NCI-H2081 treated with DMSO at 0.1 percent for 48 hours (cell line): ENCODE results near the gene DGAT2.
"Not testable (repeated sequence)": the region's sequence is repeated elsewhere in the genome, so short reads cannot be mapped to it uniquely, and the experiment has no call there.

Source experiments
- DNase-seq: peaks from one replicate; lab custom pipeline; 2025; lab: John Stamatoyannopoulos, UW

Gene DGAT2

DNA sequence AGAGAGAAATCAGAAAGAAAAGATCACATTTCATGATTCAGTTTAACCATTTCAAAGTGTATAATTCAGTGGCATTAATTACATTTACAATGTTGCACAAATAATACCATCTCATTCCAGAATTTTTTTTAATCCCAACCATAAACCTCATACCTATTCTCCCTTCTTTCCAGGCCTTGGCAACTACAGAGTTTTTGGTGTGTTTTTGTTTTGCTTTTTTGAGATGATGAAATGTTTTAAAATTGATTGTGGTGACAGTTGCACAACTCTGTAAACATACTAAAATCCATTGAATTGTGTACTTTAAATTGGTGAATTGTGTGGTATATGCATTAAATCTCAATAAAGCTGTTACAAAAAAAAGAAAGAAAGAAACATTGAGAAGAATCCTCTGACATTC is 13.6 kb upstream of the DGAT2 start:
- not testable (repeated sequence) for DNase-seq

DNA sequence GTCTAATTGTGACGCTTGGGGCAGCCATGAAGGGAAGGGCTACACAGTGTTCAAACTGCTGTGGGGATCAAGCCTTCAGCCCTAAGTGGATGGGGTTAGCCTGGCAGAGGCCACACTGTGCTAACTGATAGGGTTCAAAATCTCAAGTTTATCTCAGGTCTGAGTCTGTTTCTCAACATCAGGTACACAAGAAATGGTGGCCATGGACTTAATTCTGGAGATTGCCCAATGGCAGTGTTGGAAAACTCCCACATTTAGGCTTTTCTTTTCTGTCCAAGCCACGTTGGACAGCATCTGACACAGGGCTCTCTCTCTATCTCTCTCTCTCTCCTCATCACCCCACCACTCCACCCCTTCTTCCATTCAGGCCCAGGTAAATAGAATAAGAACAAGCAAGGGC is 10.9 kb upstream of the DGAT2 start:
- no peak for DNase-seq

DNA sequence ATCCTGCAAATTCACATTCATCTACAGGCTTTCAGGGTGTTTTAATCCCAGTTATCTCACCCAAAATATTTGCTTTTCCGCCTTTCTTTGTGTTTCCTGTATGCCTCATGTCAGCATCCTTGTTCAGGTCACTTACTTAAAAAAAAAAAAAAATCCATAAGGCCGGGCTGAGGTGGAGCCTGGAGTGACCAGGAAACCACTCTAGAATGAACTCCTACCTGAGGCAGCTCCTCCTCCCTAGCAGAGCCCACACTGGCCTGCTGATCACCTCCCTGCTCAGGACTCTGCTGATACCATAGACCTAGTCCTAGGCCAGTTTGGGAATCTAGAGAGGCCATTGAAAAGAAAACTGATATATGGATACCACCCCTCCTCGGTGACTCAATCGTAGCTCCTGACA is 8.7 kb upstream of the DGAT2 start:
- no peak for DNase-seq

DNA sequence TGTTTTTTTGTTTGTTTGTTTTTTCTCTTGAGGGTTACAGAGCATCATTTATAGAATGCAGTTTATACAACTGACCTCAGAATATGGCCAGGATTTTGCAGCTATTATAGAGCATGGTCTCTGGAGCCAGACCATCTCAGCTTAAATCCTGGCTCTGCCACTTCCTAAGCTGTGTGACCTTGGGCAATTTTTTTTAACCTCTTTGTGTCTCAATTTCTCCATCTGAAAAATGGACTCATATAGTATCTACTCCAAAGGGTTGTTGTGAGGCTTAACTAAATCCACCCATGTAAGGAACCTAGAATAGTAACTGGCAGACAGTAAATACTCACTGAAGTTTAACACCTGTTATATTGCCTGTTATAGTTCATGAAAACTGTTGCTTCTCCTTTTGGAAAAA is 8.3 kb upstream of the DGAT2 start:
- DNase-seq: no peak

DNA sequence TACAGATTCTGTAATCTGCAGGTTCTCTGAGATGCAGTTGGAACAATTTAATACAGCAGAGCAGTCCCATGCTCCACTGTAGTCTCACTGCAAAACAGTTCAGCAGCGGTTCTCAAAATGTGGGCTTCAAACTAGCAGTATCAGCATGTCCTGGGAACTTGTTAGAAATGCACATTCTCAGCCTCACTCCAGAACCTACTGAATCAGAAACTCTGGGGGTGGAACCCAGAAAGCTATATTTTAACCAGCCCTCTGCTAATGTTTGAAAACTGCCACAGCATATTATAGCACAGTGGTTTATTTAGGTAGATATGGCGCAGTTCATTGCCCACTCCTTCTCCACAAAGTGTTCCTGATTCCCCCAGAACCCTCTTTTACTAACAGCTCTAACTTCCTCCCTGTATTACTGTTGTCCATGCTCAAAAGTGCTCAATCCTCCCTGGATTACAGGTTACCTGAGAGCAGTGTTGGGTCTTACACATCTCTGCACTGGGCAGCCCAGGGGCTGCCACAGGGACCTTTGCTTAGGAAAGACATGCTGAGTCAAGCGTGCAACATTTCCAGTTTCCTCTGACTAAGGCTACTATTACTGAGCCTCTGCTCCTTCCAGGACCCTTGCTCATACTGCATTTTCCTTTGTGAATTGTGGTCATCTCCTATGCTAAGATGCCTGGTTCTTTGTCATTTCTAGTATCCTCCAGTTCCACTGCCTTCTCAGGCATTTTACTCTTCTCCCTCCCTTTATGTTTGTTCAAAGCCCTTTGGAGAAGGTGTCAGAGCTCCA is 7.7 kb upstream of the DGAT2 start:
- DNase-seq: no peak

DNA sequence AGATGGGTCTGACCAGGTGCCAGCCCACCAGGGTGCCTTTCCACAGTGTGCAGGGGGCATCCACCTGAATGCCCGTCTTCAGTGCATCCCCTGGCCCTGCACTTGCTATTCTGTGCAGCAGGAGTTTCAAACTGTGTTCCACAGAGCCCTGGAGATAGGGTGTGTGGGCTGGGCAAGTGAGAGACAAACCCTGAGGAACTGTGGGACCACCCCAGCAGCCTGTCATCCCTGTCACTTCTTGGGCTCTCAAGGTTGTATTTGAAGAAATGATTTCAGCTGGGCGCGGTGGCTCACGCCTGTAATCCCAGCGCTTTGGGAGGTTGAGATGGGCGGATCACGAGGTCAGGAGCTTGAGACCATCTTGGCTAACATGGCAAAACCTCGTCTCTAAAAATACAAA is 6.4 kb upstream of the DGAT2 start:
- no peak for DNase-seq

DNA sequence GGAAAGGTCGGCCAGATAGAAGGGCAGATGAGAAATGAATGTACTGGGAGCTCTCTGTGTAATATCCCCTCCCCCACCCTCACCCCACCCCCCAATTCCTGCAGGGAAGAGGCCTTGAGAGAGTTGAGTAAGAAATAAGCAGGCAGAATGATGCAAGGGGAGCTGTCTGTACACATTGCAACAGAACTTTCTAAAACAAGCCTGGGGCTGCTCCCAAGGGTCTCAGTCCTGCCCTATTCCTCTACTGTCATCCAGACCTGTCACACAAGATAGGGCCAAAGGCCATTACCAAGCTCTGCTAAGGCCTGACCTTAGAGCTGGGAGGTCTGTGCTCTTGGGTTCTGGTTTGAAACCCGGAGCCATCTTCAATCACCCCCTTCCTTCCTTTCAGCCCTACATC is 5.7 kb upstream of the DGAT2 start:
- no peak for DNase-seq

DNA sequence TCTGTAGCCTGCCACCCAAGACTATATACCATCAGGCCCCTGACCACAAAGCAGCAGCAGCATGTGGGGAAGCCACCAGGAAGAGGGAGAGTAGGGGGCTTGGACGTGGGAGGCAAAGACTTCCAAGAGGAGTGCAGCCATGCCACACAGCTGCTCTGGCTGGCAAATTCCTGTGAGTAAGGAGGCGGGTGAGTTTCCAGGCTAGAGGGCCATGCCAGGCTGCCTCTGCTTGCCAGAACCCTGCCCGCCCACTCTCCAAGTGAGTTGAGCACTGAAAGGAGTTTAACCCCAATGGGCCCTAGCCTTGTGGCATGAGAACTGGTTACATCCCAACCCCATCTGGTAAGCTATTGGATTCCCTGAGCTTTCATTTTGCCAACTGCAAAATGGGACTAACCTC is 4.7 kb upstream of the DGAT2 start:
- no peak for DNase-seq

DNA sequence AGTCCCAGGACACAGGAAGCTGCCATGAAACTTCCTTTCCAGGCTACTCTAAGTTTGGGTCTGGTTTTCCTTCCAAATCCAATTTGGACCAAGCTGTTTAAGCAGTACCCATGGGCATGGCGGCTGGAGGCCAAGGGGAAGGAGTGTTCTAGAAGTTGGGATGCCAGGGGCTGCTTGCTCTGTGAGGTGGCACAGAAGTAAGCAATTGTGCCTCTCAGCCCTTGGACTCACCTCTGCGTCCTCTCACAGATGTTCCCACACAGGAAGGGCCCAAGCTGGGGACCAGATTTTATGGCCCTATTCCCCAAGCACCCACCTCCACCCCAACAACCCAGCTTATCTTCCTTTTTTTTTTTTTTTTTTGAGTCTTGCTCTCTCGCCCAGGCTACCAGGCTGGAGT is 3.5 kb upstream of the DGAT2 start:
- no peak for DNase-seq

DNA sequence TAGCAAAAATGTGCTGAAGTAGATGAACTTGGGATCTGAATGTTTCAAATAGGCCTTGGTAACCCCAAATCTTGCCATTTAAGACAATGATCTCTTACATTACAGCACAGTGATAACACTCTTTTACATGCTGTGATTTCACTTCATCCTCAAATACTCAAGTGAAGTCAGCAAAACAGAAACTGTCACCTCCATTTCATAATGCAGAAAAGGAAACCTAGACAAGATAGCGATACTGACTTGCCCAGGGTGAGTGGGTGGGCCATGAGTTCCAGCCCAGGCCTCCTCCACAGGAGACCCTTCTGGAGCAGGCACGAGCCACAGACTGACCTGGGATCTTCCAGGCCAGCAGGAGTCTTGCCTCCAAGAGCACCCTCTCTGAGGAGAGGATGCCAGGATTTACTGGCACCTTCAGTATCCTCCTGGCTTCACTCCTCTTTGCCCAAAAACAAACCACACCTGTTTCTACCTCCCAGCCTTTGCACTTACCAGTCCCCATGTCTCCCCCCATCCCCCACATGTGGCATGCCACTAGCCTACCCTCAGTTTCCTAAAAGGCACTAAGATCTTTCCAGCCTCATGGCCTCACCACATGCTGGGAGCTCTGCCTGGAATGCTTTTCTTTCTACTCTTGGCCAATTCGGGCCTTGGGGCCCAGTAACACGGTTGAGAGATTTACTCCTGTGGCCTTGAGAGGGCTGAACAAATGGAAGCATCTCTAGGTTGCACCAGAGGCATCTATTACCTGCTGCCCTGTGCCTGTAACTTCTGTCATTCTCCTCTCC is 1.9 kb upstream of the DGAT2 start:
- DNase-seq: no peak

DNA sequence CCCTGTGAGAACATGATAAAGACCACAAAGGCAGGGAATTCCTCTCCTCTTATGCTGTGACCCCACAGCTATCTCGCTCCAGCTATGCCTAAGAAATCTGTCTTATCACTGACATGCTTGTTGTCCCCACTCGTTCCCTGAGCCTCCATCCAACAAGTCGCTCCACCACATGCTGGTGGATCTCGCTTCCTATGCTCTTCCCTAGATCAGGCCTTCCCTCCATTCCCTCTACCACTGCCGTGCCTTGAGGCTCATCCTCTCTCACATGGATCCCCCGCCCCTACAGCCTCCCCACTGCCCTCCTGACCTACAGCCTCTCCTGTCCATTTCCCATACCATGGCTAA is 1.4 kb upstream of the DGAT2 start:
- DNase-seq: no peak

DNA sequence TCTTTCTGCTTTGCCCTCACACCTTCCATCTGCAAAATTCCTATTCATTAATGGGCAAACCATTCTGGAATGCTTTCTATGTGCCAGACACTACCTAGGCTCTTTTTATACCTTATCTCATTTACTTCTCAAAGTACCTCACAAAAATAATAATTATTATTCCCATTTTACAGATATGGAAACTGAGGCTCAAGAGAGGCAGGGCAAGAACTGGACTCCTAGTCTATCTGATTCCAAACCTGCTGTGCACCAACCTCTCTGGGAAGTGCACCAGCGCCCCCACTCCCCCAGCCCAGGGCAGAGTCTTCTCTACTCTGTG is 826 bp upstream of the DGAT2 start:
- no peak for DNase-seq

DNA sequence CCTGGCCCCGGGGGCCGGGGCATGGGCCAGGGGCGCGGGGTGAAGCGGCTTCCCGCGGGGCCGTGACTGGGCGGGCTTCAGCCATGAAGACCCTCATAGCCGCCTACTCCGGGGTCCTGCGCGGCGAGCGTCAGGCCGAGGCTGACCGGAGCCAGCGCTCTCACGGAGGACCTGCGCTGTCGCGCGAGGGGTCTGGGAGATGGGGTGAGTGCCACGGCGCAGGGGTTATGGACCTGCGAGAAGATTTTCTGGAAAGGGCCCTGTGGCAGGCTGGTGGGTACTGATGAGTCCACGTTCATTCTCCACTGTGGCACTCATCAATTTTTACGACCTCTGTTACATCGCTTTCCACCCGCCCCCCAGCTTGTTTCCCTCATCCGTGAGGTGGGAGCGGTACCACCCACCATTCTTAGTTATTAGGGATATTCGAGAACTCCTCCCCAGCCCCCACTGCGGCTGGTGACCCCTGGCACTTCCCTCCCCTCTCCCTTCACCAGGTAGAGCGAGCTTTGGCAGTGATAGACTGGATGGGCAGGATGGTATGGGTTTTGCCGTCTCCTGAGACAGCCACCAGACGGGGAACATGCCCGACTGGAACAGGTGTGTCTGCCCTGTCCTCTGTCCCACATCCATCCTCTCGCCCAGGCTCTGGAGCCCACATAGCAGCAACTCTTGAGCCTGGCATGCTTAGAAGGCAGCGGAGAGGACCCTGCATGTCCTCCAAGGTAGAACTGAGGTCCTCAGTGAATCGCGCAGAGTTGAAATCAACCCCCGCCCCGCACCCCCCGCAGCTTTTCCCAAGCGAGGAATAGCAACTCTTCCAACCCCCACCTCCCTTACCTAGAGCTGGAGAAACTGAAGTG is 562 bp downstream of the DGAT2 start:
- no peak for DNase-seq

DNA sequence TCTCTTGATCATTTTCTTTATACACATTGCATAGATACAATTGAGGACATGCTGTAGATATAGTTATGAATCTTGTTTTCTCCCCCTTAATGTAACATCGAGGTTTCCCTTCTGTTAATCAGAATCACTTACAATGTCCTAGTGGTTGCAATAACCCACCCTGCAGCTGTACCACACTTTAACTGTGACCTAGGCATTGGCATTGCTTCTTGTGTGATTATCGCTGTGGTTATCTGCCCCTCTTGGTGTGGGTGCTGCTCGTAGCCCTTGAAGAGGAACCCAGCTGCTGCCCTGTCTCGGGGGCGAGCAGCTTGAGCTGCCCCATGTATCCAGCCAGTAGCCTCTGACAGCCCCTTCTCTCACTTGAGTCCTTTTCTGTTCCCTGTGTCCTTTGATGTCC is 1.5 kb downstream of the DGAT2 start:
- DNase-seq: no peak

DNA sequence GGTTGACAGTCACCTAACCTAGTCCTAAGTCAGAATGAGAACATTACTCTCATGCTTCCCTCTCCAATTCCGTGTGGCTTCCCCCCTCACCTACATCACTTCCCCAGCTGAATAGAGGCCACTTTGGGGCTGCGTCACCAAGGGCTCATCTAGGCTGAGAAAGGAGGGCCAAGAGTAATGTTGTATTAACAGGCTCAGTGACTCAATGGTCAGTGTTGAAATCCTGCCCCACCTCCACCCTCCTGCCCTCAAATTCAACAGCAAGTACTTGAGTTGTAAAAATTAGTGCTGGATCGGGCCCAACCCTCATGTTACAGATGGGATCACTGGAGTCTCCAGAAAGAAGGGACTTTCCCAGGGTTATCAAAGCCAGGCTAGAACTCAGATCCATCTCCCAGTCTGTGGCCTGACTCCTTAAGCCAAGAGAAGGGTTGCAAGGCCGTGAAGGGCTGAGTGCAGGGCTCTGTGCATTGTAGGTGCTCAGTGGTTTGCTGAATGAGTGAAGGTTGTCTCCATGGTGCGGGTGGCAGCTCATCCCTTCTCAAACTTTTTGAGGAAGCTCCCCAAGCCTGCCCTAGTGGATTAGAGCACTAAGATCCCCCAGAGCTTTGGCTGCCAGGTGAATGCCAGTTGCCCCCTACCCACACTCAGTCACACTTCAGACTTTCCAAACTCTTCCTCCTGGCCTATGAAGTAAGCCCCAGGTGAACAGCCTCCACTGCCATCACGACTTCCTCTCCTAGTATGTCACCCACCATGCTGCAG is 3.2 kb downstream of the DGAT2 start:
- DNase-seq: no peak

DNA sequence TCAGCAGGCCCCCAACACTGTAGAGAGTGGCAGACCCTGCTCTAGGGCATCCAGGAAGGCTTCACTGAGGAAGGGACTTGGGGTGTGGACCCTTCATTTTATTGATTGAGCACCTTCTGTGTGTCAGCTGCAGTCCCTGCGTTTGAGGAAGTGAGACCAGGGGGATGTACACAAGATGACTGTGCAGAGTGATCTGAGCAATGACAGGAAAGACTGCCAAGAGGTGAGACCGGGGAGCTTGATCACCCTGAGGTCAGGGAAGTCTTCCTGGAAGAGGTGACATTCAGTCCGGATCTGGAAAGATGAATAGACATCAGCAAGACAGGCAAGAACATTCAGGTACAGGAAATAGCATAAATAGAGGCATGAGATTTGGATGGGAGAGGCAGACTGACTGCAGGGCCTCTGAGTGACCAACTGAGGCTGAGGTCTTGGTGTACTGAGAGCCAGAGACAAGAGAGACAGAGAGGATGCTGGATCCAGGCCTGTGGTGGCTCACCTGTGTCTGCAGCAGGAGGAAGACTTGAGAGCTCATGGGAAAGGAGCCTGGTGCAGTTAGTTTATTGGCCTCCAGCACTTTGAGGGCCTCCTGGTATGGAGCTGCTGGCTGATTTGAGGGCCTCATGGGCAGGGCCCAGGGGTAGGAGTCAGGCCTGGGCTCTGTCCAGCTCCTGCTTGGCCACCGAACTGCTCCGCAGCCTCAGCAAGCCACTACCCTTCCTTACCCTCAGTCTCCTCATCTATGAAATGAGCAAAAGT is 5.2 kb downstream of the DGAT2 start:
- DNase-seq: no peak

DNA sequence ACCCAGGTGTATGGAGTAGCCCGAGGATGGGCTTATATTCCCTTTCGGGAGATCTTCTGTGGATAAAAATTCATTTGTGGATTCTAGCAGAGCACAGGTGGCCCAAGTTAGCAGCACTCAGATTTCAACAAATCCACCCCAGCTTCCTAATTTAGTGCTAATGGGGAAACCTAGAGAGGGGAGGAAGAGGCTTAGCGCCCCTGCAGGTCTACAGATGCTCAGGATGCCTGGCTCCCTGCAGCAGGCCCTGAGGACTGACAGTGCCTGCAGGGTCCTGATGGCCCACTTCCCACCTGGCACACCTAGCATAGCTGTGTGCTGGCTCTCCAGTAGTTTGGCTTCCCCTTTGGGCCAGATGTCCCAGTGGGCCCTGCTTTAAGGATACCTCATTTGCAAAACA is 6.5 kb downstream of the DGAT2 start:
- DNase-seq: no peak

DNA sequence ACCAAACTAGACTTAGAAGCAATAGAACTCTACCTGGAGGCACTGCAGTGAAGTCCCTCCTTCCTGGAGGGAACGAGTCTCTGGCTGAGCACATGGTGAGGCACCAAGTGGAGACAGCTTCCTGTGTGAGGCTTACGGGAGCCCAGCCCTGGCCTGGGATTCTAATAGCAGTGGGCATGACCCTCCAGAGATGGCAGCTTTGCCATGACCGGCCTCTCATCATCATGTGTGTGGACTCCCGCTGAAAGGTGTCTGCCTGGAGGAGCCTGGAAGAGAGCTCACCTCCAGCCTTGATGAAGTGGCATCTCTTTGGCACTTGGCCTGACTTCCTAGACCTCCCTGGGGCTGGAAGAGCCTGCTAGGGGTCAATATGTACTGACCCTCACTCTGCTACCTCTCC is 8.0 kb downstream of the DGAT2 start:
- DNase-seq: no peak

DNA sequence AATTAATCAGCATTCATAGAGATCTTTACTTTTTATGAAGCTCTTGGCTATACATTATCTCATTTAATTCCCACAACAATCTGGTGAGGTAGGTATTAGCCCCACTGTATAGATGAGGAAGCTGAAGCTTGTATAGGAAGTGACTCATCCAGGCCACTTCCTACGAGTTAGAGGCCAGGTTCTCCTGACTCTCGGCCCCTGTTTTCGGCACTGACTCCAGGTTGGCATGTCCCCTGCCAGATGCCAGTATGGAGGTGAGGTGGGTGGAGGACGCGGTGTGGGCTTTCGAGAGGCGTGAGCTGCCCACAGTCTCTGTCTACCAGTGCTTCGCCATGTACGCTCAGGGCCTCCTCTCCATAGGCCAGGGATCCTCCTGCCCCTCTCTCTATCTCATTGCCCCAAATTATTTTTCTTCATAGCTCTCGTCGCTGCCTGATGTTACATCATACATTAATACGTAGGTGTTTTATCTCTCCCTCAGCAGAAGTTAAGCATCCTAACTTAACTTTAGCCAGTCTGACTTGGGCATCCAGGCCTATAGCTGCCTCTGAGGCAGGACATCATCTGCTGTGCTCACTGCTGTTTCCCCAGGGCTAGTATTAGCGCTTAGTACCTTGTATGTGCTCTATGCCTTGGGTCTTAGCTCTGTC is 9.0 kb downstream of the DGAT2 start:
- no peak for DNase-seq

DNA sequence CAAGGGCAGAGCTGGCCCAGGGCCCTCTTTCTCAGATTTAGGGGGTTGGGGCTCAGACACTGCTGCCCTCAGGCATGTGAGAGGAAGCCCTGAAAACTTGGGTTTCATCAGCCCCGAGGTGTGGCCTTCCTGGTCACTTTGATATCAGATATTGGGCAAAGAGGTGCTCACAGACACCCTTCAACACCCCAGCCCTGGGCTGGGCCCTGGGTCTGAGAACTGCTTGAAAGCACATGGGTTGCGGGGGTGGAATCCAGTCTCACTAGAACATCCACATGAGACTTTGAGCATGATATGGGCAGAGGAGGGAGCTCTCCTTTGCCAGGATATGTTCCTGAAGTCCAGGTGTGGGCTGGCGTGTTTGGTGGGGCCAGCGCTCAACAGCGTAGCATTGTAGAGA is 10.4 kb downstream of the DGAT2 start:
- no peak for DNase-seq

DNA sequence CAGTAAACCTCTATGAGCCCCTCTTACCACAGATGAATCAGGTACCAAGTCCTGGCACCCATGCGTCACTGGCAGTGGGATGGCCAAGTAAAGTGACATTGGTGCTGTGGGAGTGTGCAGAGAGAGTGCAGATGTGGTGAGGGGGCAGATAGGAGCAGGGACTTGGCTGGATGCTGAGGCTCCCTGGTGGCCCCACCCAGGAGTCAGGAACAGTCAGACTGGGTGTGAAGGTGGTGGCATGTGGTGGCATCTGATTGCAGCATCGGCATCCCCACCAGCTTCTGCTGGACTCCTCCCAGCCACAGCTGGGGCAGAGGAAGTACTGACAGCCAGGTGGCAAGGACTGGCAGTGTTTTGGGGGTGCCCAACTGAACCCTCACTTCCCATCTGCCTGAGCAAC is 11.4 kb downstream of the DGAT2 start:
- no peak for DNase-seq
